ENCODE data around the gene CYP2W1. TPM values are rescaled to one million over a fixed set of nuclear protein-coding genes. Genes with fewer than 3 reads are reported as not detected.

The CYP2W1 gene
- total RNA-seq, 4 donors from 2014 or later, result 5.7 to 18.6 (median 12.1) TPM

DNA sequence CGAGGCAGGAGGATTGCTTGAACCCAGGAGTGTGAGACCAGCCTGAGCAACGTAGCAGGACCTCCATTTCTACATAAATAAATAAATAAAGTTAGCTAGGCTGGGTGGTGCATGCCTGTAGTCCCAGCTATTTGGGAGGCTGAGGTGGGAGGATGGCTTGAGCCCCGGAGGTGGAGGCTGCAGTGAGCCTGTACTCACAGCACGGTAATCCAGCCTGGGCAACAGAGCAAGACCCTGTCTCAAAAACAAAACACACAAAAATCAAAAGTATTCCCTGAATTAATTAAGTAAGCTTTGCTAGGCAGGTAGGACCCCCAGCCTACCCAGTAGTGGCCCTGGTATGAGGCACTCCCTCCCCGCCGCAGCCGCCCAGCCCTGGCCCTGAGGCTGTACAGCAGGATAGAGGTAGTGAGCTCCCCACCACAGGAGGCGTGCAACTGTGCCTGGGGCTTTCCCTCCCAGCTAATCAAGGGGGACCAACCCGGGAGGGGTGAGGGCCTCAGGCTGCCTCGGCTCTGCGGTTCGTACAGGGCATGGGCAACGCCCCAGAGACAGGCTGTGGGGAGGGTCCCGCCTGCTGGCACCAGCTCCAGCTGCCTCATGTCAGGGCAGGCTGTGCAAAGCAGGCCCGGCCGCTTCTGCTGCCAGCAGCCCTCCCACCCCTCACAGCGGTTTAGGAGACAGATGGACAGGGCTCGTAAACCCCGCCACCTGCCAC, 1.0 kb upstream of the CYP2W1 start:
- WGBS, 2 donors, result 81 to 87% methylated on average over 17 to 19 of the region's 19 CpGs
- Histone ChIP-seq H3K27me3 (peaks cover 0 to 47% of the 10 kb centered on the region in 2 donors), H3K36me3 (no peaks in the 10 kb centered on the region), H3K27ac (peak overlapping the region in 3 of 4 donors; percentile 9 to 75 (median 54)), H3K4me3 (no peak overlapping the region), H3K9me3 (no peaks in the 10 kb centered on the region), H3K4me1 (peaks cover 0 to 15% (median 6%) of the 10 kb centered on the region in 4 donors)
- DNase-seq (ENCODE audit: low spot score in 2 of 2), result no peak
- TF ChIP-seq EP300 (IDR thresholded peaks at IDR 0.05) (no peak), POLR2A (IDR thresholded peaks at IDR 0.05) (no peak)
- TF ChIP-seq, protein P1, sequence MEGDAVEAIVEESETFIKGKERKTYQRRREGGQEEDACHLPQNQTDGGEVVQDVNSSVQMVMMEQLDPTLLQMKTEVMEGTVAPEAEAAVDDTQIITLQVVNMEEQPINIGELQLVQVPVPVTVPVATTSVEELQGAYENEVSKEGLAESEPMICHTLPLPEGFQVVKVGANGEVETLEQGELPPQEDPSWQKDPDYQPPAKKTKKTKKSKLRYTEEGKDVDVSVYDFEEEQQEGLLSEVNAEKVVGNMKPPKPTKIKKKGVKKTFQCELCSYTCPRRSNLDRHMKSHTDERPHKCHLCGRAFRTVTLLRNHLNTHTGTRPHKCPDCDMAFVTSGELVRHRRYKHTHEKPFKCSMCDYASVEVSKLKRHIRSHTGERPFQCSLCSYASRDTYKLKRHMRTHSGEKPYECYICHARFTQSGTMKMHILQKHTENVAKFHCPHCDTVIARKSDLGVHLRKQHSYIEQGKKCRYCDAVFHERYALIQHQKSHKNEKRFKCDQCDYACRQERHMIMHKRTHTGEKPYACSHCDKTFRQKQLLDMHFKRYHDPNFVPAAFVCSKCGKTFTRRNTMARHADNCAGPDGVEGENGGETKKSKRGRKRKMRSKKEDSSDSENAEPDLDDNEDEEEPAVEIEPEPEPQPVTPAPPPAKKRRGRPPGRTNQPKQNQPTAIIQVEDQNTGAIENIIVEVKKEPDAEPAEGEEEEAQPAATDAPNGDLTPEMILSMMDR (IDR thresholded peaks at IDR 0.05), result no peak

DNA sequence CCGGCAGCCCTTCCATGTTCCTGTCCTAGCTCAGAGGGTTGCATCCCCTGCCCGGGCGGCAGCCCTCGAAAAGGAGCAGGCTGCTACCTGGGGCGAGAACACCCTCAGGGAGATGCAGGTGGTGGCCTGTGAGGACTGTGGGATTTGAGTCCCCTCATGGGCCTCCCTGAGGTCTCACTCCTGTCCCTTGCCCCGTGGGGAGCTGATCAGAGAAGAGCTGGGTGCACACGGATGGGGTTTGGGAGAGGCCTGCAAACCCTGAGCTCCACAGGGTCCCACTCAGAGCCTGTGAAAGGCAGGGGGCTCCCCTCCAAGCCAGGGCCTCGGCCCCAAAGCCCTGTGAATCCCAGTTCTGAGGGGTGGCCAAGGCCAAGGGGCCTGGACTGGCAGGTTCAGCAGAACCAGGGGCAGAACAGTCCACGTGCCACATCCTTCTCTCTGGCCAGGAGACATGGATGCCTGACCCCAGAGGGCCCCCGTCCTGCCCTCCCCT, 424 bp upstream of the CYP2W1 start:
- WGBS, 2 donors, result 65 to 70% methylated on average over 7 to 10 of the region's 10 CpGs
- peaks cover 0 to 53% of the 10 kb centered on the region in 2 donors for H3K27me3 ChIP-seq
- TF ChIP-seq EP300 (IDR thresholded peaks at IDR 0.05), result no peak
- TF ChIP-seq, protein P1 (IDR thresholded peaks at IDR 0.05), result no peak
- no peak for TF ChIP-seq POLR2A (IDR thresholded peaks at IDR 0.05)

DNA sequence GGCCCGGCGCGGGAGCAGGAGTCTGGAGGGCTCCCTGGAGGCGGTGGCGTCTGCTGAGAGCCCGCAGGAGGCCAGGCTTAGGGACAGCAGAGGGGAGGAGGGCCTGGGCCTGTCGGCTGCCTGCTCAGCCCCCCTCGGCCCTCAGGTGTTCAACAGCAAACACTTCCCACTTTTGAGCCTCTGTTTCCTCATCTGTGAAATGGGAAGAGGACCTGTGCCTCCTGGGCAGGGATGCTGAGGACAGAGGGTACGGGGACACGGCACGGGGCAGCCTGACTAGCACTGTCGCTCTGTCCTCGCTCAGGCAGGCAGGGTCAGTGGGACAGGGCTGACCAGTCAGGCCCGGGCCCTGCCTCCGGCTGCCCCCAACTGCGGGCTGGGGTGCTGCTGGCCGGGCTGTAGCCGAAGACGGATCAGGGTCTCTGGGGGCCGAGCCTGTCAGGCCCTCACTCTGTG, 663 bp downstream of the CYP2W1 start:
- 85 to 88% methylated on average over 14 to 18 of the region's 20 CpGs for WGBS, 2 donors
- no peak for TF ChIP-seq POLR2A (IDR thresholded peaks at IDR 0.05)
- TF ChIP-seq, protein P1 (IDR thresholded peaks at IDR 0.05), result no peak
- TF ChIP-seq EP300 (IDR thresholded peaks at IDR 0.05), result no peak
- peaks cover 0 to 62% of the 10 kb centered on the region in 2 donors for H3K27me3 ChIP-seq

More for the DNA sequence above, 424 bp upstream of the CYP2W1 start:
- no peaks in the 10 kb centered on the region for H3K9me3 ChIP-seq
- peaks cover 0 to 10% (median 3%) of the 10 kb centered on the region in 4 donors for H3K4me1 ChIP-seq
- no peak for DNase-seq (ENCODE audit: low spot score in 2 of 2)
- H3K4me3 ChIP-seq, result peak overlapping the region in 1 of 4 donors; percentile 16
- no peaks in the 10 kb centered on the region for H3K36me3 ChIP-seq
- H3K27ac ChIP-seq, result peak overlapping the region; percentile 9 to 75 (median 42)

DNA sequence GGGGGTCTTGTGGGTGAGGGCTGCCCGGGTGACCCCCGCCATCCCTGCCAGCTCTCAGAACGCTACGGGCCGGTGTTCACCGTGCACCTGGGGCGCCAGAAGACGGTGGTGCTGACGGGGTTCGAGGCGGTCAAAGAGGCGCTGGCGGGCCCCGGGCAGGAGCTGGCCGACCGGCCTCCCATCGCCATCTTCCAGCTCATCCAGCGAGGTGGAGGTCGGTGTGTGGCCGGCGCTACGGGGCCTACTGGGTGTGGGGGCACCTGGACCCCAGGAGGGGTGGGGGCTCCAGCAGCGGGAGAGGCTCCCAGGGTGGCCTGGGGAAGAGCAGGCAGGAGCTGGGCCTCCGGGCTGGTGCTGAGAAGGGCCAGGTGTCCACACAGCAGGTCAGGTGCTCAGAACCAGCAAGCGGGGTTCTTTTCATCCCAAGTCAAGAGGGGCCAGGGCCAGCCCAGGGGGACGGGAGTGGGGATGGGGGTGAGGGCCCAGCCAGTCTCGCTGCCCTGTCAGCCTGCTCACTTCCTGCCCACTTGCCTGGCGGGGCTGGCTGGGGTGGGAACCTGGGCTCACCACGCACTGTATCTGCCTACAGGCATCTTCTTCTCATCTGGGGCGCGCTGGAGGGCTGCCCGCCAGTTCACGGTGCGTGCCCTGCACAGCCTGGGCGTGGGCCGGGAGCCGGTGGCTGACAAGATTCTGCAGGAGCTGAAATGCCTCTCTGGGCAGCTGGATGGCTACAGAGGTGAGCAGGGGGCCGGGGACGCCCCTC, 1.6 kb downstream of the CYP2W1 start:
- no peaks in the 10 kb centered on the region for H3K9me3 ChIP-seq
- no peak for TF ChIP-seq EP300 (IDR thresholded peaks at IDR 0.05)
- TF ChIP-seq POLR2A (IDR thresholded peaks at IDR 0.05), result no peak
- TF ChIP-seq, protein P1 (IDR thresholded peaks at IDR 0.05), result no peak
- H3K4me3 ChIP-seq, result no peak overlapping the region
- H3K27me3 ChIP-seq, result peaks cover 0 to 70% of the 10 kb centered on the region in 2 donors
- no peak for DNase-seq (ENCODE audit: low spot score in 2 of 2)
- H3K27ac ChIP-seq, result peak overlapping the region in 2 of 4 donors; percentile 51 to 75
- WGBS, 2 donors, result 82 to 84% methylated on average over 17 to 32 of the region's 39 CpGs
- peaks cover 0 to 26% (median 6%) of the 10 kb centered on the region in 4 donors for H3K4me1 ChIP-seq
- no peaks in the 10 kb centered on the region for H3K36me3 ChIP-seq

More for the DNA sequence above, 663 bp downstream of the CYP2W1 start:
- no peak for DNase-seq (ENCODE audit: low spot score in 2 of 2)
- H3K4me1 ChIP-seq, result peaks cover 0 to 20% (median 4%) of the 10 kb centered on the region in 4 donors
- H3K9me3 ChIP-seq, result no peaks in the 10 kb centered on the region
- peak overlapping the region in 2 of 4 donors; percentile 11 to 16 for H3K4me3 ChIP-seq
- peak overlapping the region; percentile 30 to 75 (median 52) for H3K27ac ChIP-seq
- no peaks in the 10 kb centered on the region for H3K36me3 ChIP-seq
